ENCODE results near the gene NPTX2.

Gene NPTX2

GRCh38 chr7:98678215-98678614 lies 61.1 kb downstream of the NPTX2 start:
- in situ Hi-C loops (cut with HindIII; ENCODE audit: low pct_ligation_motif_present, low pct_unique_long_range_greater_than_20kb, low sequenced_read_pairs) = no loop called here
- DNase-seq = no peak

Data from ACHN (cell line).